Activated effector memory CD4-positive, alpha-beta T cell treated with Interleukin-2 at 50 U/mL for 16 hours (primary cell): ENCODE measurements around the gene SLC16A1.
"Not testable (repeated sequence)": the region's sequence is repeated elsewhere in the genome, so short reads cannot be mapped to it uniquely, and the experiment has no call there.

Experiments
- DNase-seq: peaks from one replicate; pipeline ENCODE4 v3.0.0-alpha.2; 2020

SLC16A1 gene

GRCh38 chr1:112955773-112956543 lies at the start of gene SLC16A1:
SLC16A1 (minus strand) TSS chr1:112956196; CDS start chr1:112929308, 26,888 bp downstream.
- DNase-seq: peak; percentile 83

- DNase-seq: no peak
These were observed 48.0 kb upstream of the SLC16A1 start for GRCh38 chr1:113003751-113004690.

GRCh38 chr1:113002297-113002696 lies 46.3 kb upstream of the SLC16A1 start:
- no peak for DNase-seq

- DNase-seq: no peak
These were observed 42.7 kb upstream of the SLC16A1 start for GRCh38 chr1:112998592-112999235.

- no peak for DNase-seq
These were observed 41.8 kb upstream of the SLC16A1 start for GRCh38 chr1:112997781-112998180.

- no peak for DNase-seq
These were observed 39.9 kb upstream of the SLC16A1 start for GRCh38 chr1:112995890-112996289.

GRCh38 chr1:112995021-112995420 lies 39.0 kb upstream of the SLC16A1 start:
- not testable (repeated sequence) for DNase-seq

GRCh38 chr1:112992780-112993179 lies 36.8 kb upstream of the SLC16A1 start:
- DNase-seq: no peak

- no peak for DNase-seq
These were observed 35.6 kb upstream of the SLC16A1 start for GRCh38 chr1:112991402-112992120.

GRCh38 chr1:112990271-112990670 lies 34.3 kb upstream of the SLC16A1 start:
- no peak for DNase-seq

GRCh38 chr1:112988367-112988766 lies 32.4 kb upstream of the SLC16A1 start:
- DNase-seq: no peak

GRCh38 chr1:112985123-112985522 lies 29.1 kb upstream of the SLC16A1 start:
- no peak for DNase-seq

GRCh38 chr1:112983537-112984131 lies 27.6 kb upstream of the SLC16A1 start:
- no peak for DNase-seq

GRCh38 chr1:112982853-112983536 lies 27.0 kb upstream of the SLC16A1 start:
- no peak for DNase-seq

GRCh38 chr1:112982328-112982727 lies 26.3 kb upstream of the SLC16A1 start:
- no peak for DNase-seq

GRCh38 chr1:112981834-112982233 lies 25.8 kb upstream of the SLC16A1 start:
- DNase-seq: not testable (repeated sequence)

- DNase-seq: no peak
These were observed 25.4 kb upstream of the SLC16A1 start for GRCh38 chr1:112981426-112981825.

- DNase-seq: no peak
These were observed 19.3 kb upstream of the SLC16A1 start for GRCh38 chr1:112975336-112975735.

- DNase-seq: no peak
These were observed 18.6 kb upstream of the SLC16A1 start for GRCh38 chr1:112974646-112975045.

GRCh38 chr1:112973788-112974187 lies 17.8 kb upstream of the SLC16A1 start:
- no peak for DNase-seq

- DNase-seq: no peak
These were observed 15.0 kb upstream of the SLC16A1 start for GRCh38 chr1:112971006-112971405.

GRCh38 chr1:112964347-112964746 lies 8.4 kb upstream of the SLC16A1 start:
- DNase-seq: no peak
